Stomach smooth muscle (tissue), 2 donors: ENCODE measurements around the gene CCDC91.

Experiments
- H3K27ac ChIP-seq: one replicate; pipeline ENCODE4 v1.7.0; 2013; ENCODE audit warnings: mild to moderate bottlenecking, low read length, inconsistent platforms
- H3K27me3 ChIP-seq, 2 donors: one replicate each; pipeline ENCODE4 v1.7.0; 2013; ENCODE audit warnings: low read length in 2 of 2; ENCODE audit not compliant: insufficient read depth in 2 of 2, control insufficient read depth in 1 of 2
- H3K36me3 ChIP-seq, 2 donors: one replicate each; pipeline ENCODE4 v1.7.0; 2013; ENCODE audit warnings: low read length in 2 of 2; ENCODE audit not compliant: control insufficient read depth in 2 of 2, insufficient read depth in 2 of 2
- H3K4me1 ChIP-seq: one replicate; pipeline ENCODE4 v1.7.0; 2013; ENCODE audit warnings: low read length; ENCODE audit not compliant: control insufficient read depth, insufficient read depth
- H3K4me3 ChIP-seq, 2 donors: one replicate each; pipeline ENCODE4 v1.7.0; 2013; ENCODE audit warnings: low read length in 2 of 2
- H3K9ac ChIP-seq, 2 donors: one replicate each; pipeline ENCODE4 v1.7.0; 2013; ENCODE audit warnings: low read length in 2 of 2, mild to moderate bottlenecking in 1 of 2
- H3K9me3 ChIP-seq, 2 donors: one replicate each; pipeline ENCODE4 v1.7.0; 2013; ENCODE audit warnings: low read length in 2 of 2; ENCODE audit not compliant: control insufficient read depth in 2 of 2
- donor health status: healthy.
- donor health status: Pancreatic carcinoma.

CCDC91 gene

DNA sequence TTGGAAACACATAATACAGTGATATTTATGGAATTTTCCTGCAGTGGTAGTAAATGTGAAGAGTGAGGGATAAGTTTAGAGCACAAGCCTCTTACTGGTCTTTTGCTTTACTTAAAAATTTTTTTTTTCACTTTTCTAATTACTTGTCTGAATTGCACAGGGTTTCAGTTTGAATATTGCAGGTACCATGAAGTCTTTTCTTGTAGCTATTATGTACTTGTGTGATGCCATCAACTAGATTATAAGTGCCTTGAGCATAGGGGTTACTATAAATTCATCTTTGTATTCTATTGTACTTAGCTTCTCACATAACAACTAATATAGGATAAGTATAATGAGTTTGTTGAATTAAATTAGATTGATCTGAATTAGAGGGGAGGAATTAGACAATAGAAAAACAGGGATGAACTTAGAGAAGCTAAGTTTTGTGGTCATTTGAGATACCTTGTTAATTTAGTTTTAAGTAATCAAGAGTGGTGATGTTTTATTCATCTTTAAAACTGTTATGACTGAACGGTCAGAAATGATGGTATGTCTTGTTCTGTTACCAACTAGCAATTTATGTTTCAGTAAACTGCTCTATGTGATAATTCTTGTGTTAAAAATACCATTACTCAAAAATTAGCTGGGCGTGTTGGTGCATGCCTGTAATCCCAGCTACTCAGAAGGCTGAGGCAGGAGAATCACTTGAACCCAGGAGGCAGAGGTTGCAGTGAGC lies 42.1 kb downstream of the CCDC91 start:
- H3K9me3 ChIP-seq: no peaks in the 10 kb centered on the region
- no peaks in the 10 kb centered on the region for H3K27me3 ChIP-seq
- H3K36me3 ChIP-seq: no peaks in the 10 kb centered on the region
- H3K27ac ChIP-seq: no peak overlapping the region
- no peaks in the 10 kb centered on the region for H3K4me1 ChIP-seq
- H3K4me3 ChIP-seq: no peak overlapping the region
- H3K9ac ChIP-seq: no peak overlapping the region

DNA sequence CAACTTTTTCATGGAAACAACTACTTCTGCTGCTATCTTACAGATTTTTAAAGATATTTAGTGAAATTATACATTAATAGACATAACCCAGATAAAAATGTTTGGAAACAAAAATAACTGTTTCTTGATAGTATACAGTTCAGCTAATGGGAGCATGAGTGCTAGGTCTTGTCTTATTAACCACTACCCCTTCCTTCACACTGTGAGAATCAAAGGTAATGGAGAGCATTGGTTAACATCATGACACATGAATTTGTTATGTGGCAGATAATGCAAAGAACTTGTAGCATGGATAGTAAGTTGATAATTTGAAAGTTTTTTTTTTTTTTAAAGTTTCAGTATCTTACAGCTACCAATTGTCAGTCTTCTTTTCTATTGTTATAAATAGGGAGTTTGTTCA lies 44.2 kb downstream of the CCDC91 start:
- Histone ChIP-seq H3K9ac (no peak overlapping the region), H3K27me3 (no peaks in the 10 kb centered on the region), H3K4me1 (no peaks in the 10 kb centered on the region), H3K36me3 (no peaks in the 10 kb centered on the region), H3K27ac (no peak overlapping the region), H3K9me3 (no peaks in the 10 kb centered on the region), H3K4me3 (no peak overlapping the region)

DNA sequence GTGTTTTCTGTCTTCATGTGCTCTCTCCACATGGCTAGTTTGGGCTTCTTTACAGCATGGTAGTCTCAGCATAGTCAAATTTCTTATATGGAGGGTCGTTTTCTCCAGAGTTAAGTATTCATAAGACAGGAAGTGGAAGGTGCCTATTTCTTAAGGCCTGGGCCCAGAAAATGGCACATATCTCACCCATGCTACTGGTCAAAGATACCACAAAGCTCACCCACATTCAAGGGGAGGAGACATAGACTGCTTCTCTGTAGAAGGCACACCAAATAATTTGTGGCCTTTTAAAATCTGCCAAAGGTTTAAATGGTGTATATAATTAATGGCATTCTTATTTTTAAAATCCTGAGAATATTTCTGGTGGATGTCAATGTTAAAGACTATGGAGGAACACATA lies 44.8 kb downstream of the CCDC91 start:
- no peak overlapping the region for H3K27ac ChIP-seq
- no peaks in the 10 kb centered on the region for H3K27me3 ChIP-seq
- no peak overlapping the region for H3K9ac ChIP-seq
- no peaks in the 10 kb centered on the region for H3K9me3 ChIP-seq
- no peak overlapping the region for H3K4me3 ChIP-seq
- H3K36me3 ChIP-seq: no peaks in the 10 kb centered on the region
- no peaks in the 10 kb centered on the region for H3K4me1 ChIP-seq

DNA sequence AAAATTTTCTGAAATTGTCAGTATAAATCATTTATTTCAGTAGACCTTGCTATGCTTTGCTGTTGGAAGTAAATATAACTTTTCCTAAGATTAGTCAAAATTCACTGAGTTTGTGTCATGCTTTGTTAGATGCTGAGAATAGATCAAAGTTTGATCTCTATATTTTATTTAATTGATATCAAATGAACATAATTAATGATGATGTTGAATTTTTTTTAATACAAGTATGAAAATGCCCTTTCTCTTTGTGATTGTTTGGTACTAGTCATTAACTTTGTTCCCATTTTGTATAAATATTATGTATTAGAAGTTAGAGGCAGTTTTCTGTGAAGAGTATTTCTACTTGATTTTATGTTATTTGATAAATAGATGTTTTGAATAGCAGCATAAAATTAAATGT lies 45.7 kb downstream of the CCDC91 start:
- Histone ChIP-seq H3K36me3 (no peaks in the 10 kb centered on the region), H3K9ac (no peak overlapping the region), H3K27me3 (no peaks in the 10 kb centered on the region), H3K27ac (no peak overlapping the region), H3K4me3 (no peak overlapping the region), H3K4me1 (no peaks in the 10 kb centered on the region), H3K9me3 (no peaks in the 10 kb centered on the region)

DNA sequence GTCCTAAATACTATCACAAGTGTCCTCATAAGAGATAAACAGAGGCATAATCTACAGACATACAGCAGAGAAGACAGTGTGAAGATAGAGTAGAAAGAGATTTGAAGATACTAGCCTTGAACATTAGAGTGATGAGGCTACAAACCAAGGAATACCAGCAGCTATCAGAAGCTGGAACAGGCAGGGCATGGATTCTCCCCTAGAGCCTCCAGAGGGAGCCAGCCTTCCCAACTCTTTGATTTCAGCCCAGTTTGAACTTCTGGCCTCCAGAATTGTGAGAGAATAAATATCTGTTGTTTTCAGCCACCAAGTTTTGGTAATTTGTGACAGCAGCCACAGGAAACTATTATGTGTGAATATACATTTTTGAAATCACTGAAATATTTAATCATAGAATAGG lies 47.2 kb downstream of the CCDC91 start:
- no peaks in the 10 kb centered on the region for H3K36me3 ChIP-seq
- no peak overlapping the region for H3K4me3 ChIP-seq
- H3K27ac ChIP-seq: no peak overlapping the region
- H3K27me3 ChIP-seq: no peaks in the 10 kb centered on the region
- H3K9me3 ChIP-seq: no peaks in the 10 kb centered on the region
- no peaks in the 10 kb centered on the region for H3K4me1 ChIP-seq
- H3K9ac ChIP-seq: no peak overlapping the region

DNA sequence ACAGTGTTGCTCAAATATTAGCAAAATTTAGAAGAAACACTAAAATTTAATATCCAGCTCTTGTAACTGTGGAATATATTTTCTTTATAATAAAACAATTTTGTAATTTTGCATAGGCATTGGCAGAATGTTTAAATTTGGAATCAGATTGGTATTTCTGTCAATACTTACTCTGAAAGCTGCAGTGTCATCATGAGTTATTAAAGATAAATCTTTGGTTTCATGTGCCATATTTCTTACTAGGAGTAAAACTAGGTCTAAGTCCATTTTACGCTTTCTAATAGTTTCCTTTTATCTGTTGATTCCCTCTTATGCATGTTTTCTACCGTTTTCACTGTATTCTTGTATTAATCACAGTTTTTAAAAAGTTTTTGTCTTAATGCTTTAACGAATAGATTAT lies 49.7 kb downstream of the CCDC91 start:
- H3K36me3 ChIP-seq: no peaks in the 10 kb centered on the region
- H3K9me3 ChIP-seq: no peaks in the 10 kb centered on the region
- no peaks in the 10 kb centered on the region for H3K27me3 ChIP-seq
- no peak overlapping the region for H3K27ac ChIP-seq
- no peaks in the 10 kb centered on the region for H3K4me1 ChIP-seq
- H3K4me3 ChIP-seq: no peak overlapping the region
- no peak overlapping the region for H3K9ac ChIP-seq

DNA sequence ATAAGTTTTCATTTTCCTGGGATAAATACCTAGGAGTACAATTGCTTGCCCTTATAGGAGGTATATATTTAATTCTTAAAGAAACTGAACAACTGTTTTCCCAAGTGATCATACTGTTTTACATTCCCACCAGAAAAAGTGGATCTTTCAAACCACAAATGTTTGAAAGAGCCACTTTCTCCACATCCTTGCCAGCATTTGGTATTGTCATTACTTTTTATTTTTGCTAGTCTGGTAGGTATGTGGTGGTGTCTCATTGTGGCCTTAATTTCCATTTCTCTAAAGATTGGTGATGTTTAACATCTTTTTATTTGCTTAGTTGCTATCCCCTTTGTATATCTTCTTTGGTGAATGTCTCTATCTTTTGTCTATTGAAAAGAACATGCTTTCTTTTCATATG lies 50.6 kb downstream of the CCDC91 start:
- no peaks in the 10 kb centered on the region for H3K4me1 ChIP-seq
- no peaks in the 10 kb centered on the region for H3K36me3 ChIP-seq
- no peaks in the 10 kb centered on the region for H3K27me3 ChIP-seq
- H3K27ac ChIP-seq: no peak overlapping the region
- H3K9ac ChIP-seq: no peak overlapping the region
- H3K4me3 ChIP-seq: no peak overlapping the region
- H3K9me3 ChIP-seq: no peaks in the 10 kb centered on the region

DNA sequence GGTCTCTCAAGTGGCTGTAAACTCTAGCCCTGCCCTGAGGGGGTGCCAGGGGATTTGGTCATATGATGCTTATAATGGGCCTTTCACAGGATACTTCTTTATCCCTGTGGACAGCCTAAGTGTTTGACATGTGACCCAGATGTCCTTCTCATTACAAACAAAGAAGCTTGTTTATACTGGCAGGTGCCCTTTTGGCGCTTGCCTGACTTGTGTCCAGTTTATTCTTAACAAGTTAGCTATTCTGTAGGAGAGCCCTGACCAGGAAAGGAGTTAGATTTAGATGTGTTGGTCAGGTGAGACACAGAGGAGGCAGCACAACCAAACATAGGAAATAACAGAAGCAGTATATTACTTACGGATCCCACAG lies 51.9 kb downstream of the CCDC91 start:
- H3K9me3 ChIP-seq: no peaks in the 10 kb centered on the region
- no peaks in the 10 kb centered on the region for H3K27me3 ChIP-seq
- H3K9ac ChIP-seq: no peak overlapping the region
- H3K36me3 ChIP-seq: no peaks in the 10 kb centered on the region
- no peak overlapping the region for H3K4me3 ChIP-seq
- no peak overlapping the region for H3K27ac ChIP-seq
- no peaks in the 10 kb centered on the region for H3K4me1 ChIP-seq

DNA sequence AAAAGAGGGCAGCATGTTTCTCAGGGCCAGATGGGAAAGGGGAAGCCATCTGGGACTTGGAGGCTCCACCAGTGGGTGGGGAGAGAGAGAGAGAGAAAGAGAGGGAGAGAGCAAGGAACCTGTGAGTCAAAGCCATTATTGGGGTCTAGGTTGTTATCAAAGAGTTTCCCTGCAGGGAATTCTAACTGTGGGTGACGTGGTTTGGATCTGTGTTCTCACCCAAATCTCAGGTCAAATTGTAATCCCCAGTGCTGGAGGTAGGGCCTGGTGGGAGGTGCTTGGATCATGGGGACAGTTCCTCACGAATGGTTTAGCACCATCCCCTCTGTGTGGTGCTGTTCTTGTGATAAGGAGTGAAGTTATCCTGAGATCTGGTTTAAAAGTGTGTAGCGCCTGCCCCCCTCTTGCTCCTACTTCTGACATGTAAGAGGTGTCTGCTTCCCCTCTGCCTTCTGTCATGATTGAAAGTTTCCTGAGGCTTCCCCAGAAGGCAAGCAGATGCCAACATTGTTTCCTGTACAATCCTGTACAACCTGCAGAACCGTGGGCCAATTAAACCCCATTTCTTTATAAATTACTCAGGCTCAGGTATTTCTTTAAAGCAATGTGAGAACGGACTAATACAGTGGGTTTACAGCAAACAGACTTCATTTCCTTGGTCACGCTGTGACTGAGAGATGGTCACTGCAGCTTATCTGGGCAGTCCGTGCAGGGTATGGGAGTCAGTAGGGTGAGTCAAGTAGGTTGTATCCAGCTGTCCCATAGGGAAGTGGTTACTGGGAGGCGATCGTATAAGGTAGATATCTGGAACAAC lies 52.4 kb downstream of the CCDC91 start:
- Histone ChIP-seq H3K9me3 (no peaks in the 10 kb centered on the region), H3K4me3 (no peak overlapping the region), H3K27me3 (no peaks in the 10 kb centered on the region), H3K27ac (no peak overlapping the region), H3K36me3 (no peaks in the 10 kb centered on the region), H3K9ac (no peak overlapping the region), H3K4me1 (no peaks in the 10 kb centered on the region)

DNA sequence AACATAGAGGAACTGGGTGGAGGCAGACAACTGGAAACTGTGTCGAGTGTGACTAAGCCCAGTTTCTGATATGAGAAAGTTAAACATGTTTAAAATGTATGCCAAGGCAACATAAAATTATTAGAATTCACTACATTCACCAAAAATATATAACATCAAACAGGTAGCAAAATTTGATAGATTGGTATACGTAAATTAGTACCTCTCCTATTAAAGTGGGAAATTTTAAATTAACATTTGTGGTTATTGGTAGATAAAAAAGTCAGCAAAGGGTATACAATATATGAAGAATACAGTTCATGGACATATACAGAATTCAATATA lies 53.0 kb downstream of the CCDC91 start:
- H3K9ac ChIP-seq: no peak overlapping the region
- no peaks in the 10 kb centered on the region for H3K27me3 ChIP-seq
- H3K4me1 ChIP-seq: no peaks in the 10 kb centered on the region
- H3K36me3 ChIP-seq: no peaks in the 10 kb centered on the region
- H3K9me3 ChIP-seq: no peaks in the 10 kb centered on the region
- H3K4me3 ChIP-seq: no peak overlapping the region
- no peak overlapping the region for H3K27ac ChIP-seq

DNA sequence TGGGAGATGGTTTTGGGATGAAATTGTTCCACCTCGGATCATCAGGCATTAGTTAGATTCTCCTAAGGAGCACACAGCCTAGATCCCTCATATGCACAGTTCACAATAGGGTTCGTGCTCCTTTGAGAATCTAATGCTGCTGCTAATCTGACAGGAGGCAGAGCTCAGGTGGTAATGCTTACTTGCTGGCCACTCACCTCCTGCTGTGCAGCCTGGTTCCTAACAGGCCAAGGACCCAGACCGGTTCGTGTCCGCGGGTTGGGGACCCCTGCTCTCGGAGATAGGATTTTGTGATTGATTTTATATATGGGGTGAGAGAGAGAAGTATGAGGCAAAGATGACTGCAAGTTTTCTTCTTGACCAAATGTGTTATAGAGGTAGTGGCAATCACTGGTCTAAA lies 57.5 kb downstream of the CCDC91 start:
- Histone ChIP-seq H3K4me1 (no peaks in the 10 kb centered on the region), H3K9ac (no peak overlapping the region), H3K36me3 (no peaks in the 10 kb centered on the region), H3K27ac (no peak overlapping the region), H3K27me3 (no peaks in the 10 kb centered on the region), H3K9me3 (no peaks in the 10 kb centered on the region), H3K4me3 (no peak overlapping the region)
